IMR-90 (cell line): ENCODE data around the gene CCP110. TPM values are rescaled to one million over a fixed set of nuclear protein-coding genes. Genes with fewer than 3 reads are reported as not detected.

Source experiments
- ATAC-seq: fragments of 200-7000 bp; cut with Tn5 transposase; 2 replicates; pipeline ENCODE4 v1.9.1; 2020; ENCODE audit warnings: low read depth, mild to moderate bottlenecking, moderate library complexity
- BruUV-seq: library from RNA; stranded (reverse); fragments of 400-500 nt; replicated peaks from 2 replicates; lab custom pipeline; 2021; lab: Mats Ljungman, UMichigan
- CTCF ChIA-PET: fragments of 300-600 bp; formaldehyde crosslinking; extraction: SDS; loops from one replicate; lab custom pipeline; 2021; ENCODE audit warnings: antibody characterized with exemption; lab: Yijun Ruan, JAX
- POLR2A ChIA-PET: fragments of 300-600 bp; sonication (Branson Sonifier 250); formaldehyde crosslinking; loops from one replicate; lab custom pipeline; 2022; ENCODE audit warnings: antibody characterized with exemption; ENCODE audit not compliant: unreplicated experiment; lab: Charles Lee
- DNase-seq: peaks from one replicate; pipeline ENCODE4 v3.0.0; 2013
- H2AFZ ChIP-seq: replicated peaks from 2 replicates; pipeline ENCODE3; 2013; ENCODE audit warnings: low read length, mild to moderate bottlenecking; ENCODE audit not compliant: poor library complexity
- H2AK5ac ChIP-seq: 2 replicates; pipeline ENCODE4 v1.6.1; 2013; ENCODE audit warnings: low read depth, low read length, inconsistent platforms
- H2AK9ac ChIP-seq: replicated peaks from 2 replicates; pipeline ENCODE3; 2013; ENCODE audit warnings: mild to moderate bottlenecking, low read depth, low read length, moderate library complexity; ENCODE audit not compliant: poor library complexity
- H2BK120ac ChIP-seq: 2 replicates; pipeline ENCODE4 v1.6.1; 2013; ENCODE audit warnings: low read depth, low read length, inconsistent platforms
- H2BK15ac ChIP-seq: 3 replicates; pipeline ENCODE4 v1.6.1; 2013; ENCODE audit warnings: low read depth, low read length, inconsistent platforms
- H2BK20ac ChIP-seq: 2 replicates; pipeline ENCODE4 v1.6.1; 2013; ENCODE audit warnings: low read depth, mild to moderate bottlenecking, inconsistent platforms, low read length, moderate library complexity
- H2BK5ac ChIP-seq: 2 replicates; pipeline ENCODE4 v1.6.1; 2013; ENCODE audit warnings: mild to moderate bottlenecking, low read depth, low read length, inconsistent platforms; ENCODE audit not compliant: poor library complexity, severe bottlenecking
- H3K14ac ChIP-seq: replicated peaks from 2 replicates; pipeline ENCODE4 v1.6.1; 2013; ENCODE audit warnings: low read depth, low read length, inconsistent platforms
- H3K18ac ChIP-seq: 2 replicates; pipeline ENCODE4 v1.6.1; 2013; ENCODE audit warnings: low read depth, low read length, control low read depth
- H3K23ac ChIP-seq: 2 replicates; pipeline ENCODE4 v1.6.1; 2013; ENCODE audit warnings: low read depth, low read length, inconsistent platforms
- H3K27ac ChIP-seq: 2 replicates; pipeline ENCODE4 v1.5.1; 2013; ENCODE audit warnings: mild to moderate bottlenecking, control low read depth, low read length; ENCODE audit not compliant: insufficient read depth
- H3K27me3 ChIP-seq: 2 replicates; pipeline ENCODE4 v1.6.1; 2013; ENCODE audit warnings: low read length; ENCODE audit not compliant: control insufficient read depth, insufficient read depth
- H3K36me3 ChIP-seq: 2 replicates; pipeline ENCODE4 v1.6.1; 2013; ENCODE audit warnings: low read length, mixed read lengths; ENCODE audit not compliant: control insufficient read depth, insufficient read depth
- H3K4ac ChIP-seq: 2 replicates; pipeline ENCODE4 v1.6.1; 2013; ENCODE audit warnings: low read depth, low read length, inconsistent platforms
- H3K4me1 ChIP-seq: 2 replicates; pipeline ENCODE4 v1.6.1; 2013; ENCODE audit warnings: low read length, mixed read lengths; ENCODE audit not compliant: control insufficient read depth, insufficient read depth
- H3K4me2 ChIP-seq: 2 replicates; pipeline ENCODE4 v1.6.1; 2013; ENCODE audit warnings: low read depth, mild to moderate bottlenecking, control low read depth, low read length, moderate library complexity
- H3K4me3 ChIP-seq: 2 replicates; pipeline ENCODE4 v1.5.1; 2013; ENCODE audit warnings: low read depth, mild to moderate bottlenecking, control low read depth, low read length, moderate library complexity; ENCODE audit not compliant: insufficient read depth
- H3K56ac ChIP-seq: 2 replicates; pipeline ENCODE4 v1.6.1; 2013; ENCODE audit warnings: low read length, inconsistent platforms; ENCODE audit not compliant: insufficient read depth; ENCODE audit errors: extremely low read depth
- H3K79me1 ChIP-seq, 2 experiments: 2 replicates each; pipeline ENCODE4 v1.6.1; 2013; ENCODE audit warnings: low read length in 2 of 2, inconsistent platforms in 1 of 2, low read depth in 1 of 2
- H3K9ac ChIP-seq: 2 replicates; pipeline ENCODE4 v1.6.1; 2013; ENCODE audit warnings: low read depth, low read length, control low read depth
- H3K9me1 ChIP-seq: 2 replicates; pipeline ENCODE4 v1.6.1; 2013; ENCODE audit warnings: low read length, inconsistent platforms; ENCODE audit not compliant: insufficient read depth
- H3K9me3 ChIP-seq: 2 replicates; pipeline ENCODE4 v1.6.1; 2013; ENCODE audit warnings: low read length; ENCODE audit not compliant: control insufficient read depth, insufficient read depth
- H4K20me1 ChIP-seq: 2 replicates; pipeline ENCODE4 v1.6.1; 2013; ENCODE audit warnings: low read length, inconsistent platforms; ENCODE audit not compliant: insufficient read depth
- H4K5ac ChIP-seq: 2 replicates; pipeline ENCODE4 v1.6.1; 2013; ENCODE audit warnings: mild to moderate bottlenecking, low read depth, low read length, control low read depth
- H4K8ac ChIP-seq, 2 experiments: 2 replicates each; pipeline ENCODE4 v1.6.1; 2013; ENCODE audit warnings: low read depth in 2 of 2, low read length in 2 of 2, control low read depth in 1 of 2, inconsistent platforms in 1 of 2
- H4K91ac ChIP-seq: 2 replicates; pipeline ENCODE4 v1.6.1; 2013; ENCODE audit warnings: low read depth, low read length, inconsistent platforms; ENCODE audit not compliant: insufficient read depth
- BHLHE40 ChIP-seq: fragments of 150-350 bp; IDR thresholded peaks from 2 replicates; pipeline ENCODE4 v1.6.1; 2016; ENCODE audit warnings: mild to moderate bottlenecking, low read depth, low read length
- CEBPB ChIP-seq: IDR thresholded peaks from 2 replicates; pipeline ENCODE4 v1.6.1; 2012; ENCODE audit warnings: low read depth, low read length, improper control_type of control experiment
- CHD1 ChIP-seq: IDR thresholded peaks from 2 replicates; pipeline ENCODE4 v1.6.1; 2012; ENCODE audit warnings: low read depth, low read length, improper control_type of control experiment
- FOS ChIP-seq: fragments of 150-350 bp; IDR thresholded peaks from 2 replicates; pipeline ENCODE4 v1.6.1; 2016; ENCODE audit warnings: low read depth, low read length
- MAFK ChIP-seq: IDR thresholded peaks from 2 replicates; pipeline ENCODE4 v1.6.1; 2012; ENCODE audit warnings: low read depth, low read length, improper control_type of control experiment
- MAZ ChIP-seq: IDR thresholded peaks from 2 replicates; pipeline ENCODE4 v1.6.1; 2012; ENCODE audit warnings: low read depth, mild to moderate bottlenecking, low read length, improper control_type of control experiment, moderate library complexity, borderline replicate concordance
- MXI1 ChIP-seq: IDR thresholded peaks from 2 replicates; pipeline ENCODE4 v1.6.1; 2012; ENCODE audit warnings: low read depth, mild to moderate bottlenecking, low read length, moderate library complexity, borderline replicate concordance
- POLR2A ChIP-seq: IDR thresholded peaks from 2 replicates; pipeline ENCODE4 v1.6.1; 2012; ENCODE audit warnings: mild to moderate bottlenecking, low read depth, low read length
- RAD21 ChIP-seq: IDR thresholded peaks from 2 replicates; pipeline ENCODE4 v1.6.1; 2012; ENCODE audit warnings: low read length, improper control_type of control experiment
- RCOR1 ChIP-seq: IDR thresholded peaks from 2 replicates; pipeline ENCODE4 v1.6.1; 2012; ENCODE audit warnings: mild to moderate bottlenecking, low read length, improper control_type of control experiment; ENCODE audit not compliant: insufficient replicate concordance
- RFX5 ChIP-seq: IDR thresholded peaks from 2 replicates; pipeline ENCODE4 v1.8.0; 2012; ENCODE audit warnings: low read depth, mild to moderate bottlenecking, low read length, moderate library complexity
- SMC3 ChIP-seq: fragments of 150-350 bp; IDR thresholded peaks from 2 replicates; pipeline ENCODE4 v1.6.1; 2016; ENCODE audit warnings: low read depth, mild to moderate bottlenecking, antibody characterized with exemption, low read length, moderate library complexity
- dilution Hi-C: fragments of 300-500 bp; cut with HindIII; formaldehyde crosslinking; loops from one replicate; pipeline ENCODE4 v1.14.3; 2018; ENCODE audit warnings: low sequenced_read_pairs; ENCODE audit not compliant: unreplicated experiment
- in situ Hi-C: fragments of 300-500 bp; cut with MboI; formaldehyde crosslinking; loops from 3 replicates; pipeline ENCODE4 v1.14.3; 2019; ENCODE audit warnings: low sequenced_read_pairs, inconsistent platforms, mixed read lengths
- intact Hi-C: fragments of 100-400 bp; cut with micrococcal nuclease; formaldehyde crosslinking; loops from 2 replicates; pipeline ENCODE4 v1.10.0; 2022
- polyA plus RNA-seq, 3 experiments: library from polyadenylated mRNA; depleted of rRNA; stranded (reverse); fragments of >200 nt; gene quantifications; 2 replicates each; pipeline ENCODE4 v1.2.3, GENCODE V29; 2012; ENCODE audit warnings: low replicate concordance in 1 of 3
- total RNA-seq: library from RNA; depleted of rRNA; stranded (reverse); fragments of >200 nt; gene quantifications from 2 replicates; pipeline ENCODE4 v1.2.3, GENCODE V29; 2012
- TF ChIP-seq, protein P1 (sequence below): fragments of 150-350 bp; IDR thresholded peaks from 2 replicates; pipeline ENCODE4 v1.6.1; 2017; ENCODE audit warnings: mild to moderate bottlenecking, antibody characterized with exemption, low read length, low read depth
- TF ChIP-seq, protein P2 (sequence below): conservative IDR thresholded peaks from 2 replicates; pipeline ENCODE4 v1.5.1; 2012; ENCODE audit warnings: mild to moderate bottlenecking, low read depth, low read length, improper control_type of control experiment

The CCP110 gene
- total and polyA plus RNA-seq, 2 of the 4 experiments (the other 2 are of a cell fraction): 4.7 to 7.7 TPM

DNA sequence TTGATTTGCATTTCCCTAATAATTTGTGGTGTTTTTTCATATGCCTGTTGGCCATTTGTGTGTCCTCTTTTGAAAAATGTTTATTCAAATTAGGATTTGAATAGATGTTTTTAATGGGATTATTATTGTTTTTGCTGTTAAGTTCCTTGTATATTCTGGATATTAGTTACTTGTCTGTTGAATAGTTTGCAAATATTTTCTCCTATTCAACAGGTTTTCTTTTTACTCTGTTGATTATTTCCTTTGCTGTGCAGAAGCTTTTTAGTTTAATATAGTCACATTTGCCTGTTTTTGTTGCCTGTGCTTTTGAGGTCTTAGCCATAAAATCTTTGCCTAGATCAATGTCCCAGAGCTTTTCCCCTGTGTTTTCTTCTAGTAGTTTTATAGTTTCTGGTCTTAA, 11.4 kb upstream of the CCP110 start:
- no peaks in the 10 kb centered on the region for H3K9me3 ChIP-seq
- TF ChIP-seq SMC3 (no peak), FOS (no peak), MAFK (no peak), RCOR1 (no peak), BHLHE40 (no peak), MAZ (no peak), POLR2A (no peak), CEBPB (no peak), MXI1 (no peak), CHD1 (no peak), RFX5 (no peak), RAD21 (no peak)
- TF ChIP-seq, protein P1, sequence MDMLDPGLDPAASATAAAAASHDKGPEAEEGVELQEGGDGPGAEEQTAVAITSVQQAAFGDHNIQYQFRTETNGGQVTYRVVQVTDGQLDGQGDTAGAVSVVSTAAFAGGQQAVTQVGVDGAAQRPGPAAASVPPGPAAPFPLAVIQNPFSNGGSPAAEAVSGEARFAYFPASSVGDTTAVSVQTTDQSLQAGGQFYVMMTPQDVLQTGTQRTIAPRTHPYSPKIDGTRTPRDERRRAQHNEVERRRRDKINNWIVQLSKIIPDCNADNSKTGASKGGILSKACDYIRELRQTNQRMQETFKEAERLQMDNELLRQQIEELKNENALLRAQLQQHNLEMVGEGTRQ: no peak
- TF ChIP-seq, protein P2, sequence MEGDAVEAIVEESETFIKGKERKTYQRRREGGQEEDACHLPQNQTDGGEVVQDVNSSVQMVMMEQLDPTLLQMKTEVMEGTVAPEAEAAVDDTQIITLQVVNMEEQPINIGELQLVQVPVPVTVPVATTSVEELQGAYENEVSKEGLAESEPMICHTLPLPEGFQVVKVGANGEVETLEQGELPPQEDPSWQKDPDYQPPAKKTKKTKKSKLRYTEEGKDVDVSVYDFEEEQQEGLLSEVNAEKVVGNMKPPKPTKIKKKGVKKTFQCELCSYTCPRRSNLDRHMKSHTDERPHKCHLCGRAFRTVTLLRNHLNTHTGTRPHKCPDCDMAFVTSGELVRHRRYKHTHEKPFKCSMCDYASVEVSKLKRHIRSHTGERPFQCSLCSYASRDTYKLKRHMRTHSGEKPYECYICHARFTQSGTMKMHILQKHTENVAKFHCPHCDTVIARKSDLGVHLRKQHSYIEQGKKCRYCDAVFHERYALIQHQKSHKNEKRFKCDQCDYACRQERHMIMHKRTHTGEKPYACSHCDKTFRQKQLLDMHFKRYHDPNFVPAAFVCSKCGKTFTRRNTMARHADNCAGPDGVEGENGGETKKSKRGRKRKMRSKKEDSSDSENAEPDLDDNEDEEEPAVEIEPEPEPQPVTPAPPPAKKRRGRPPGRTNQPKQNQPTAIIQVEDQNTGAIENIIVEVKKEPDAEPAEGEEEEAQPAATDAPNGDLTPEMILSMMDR: no peak
- ChIA-PET CTCF (no interaction called here), POLR2A (no interaction called here)
- dilution Hi-C loops (no loop called here), in situ Hi-C loops (no loop called here), intact Hi-C loops (no loop called here)
- no peak overlapping the region for H2BK120ac ChIP-seq
- H4K91ac ChIP-seq: no peak overlapping the region
- no peak overlapping the region for H3K4ac ChIP-seq
- H3K23ac ChIP-seq: no peak overlapping the region
- DNase-seq (no peak), ATAC-seq (no peak)
- BruUV-seq: no TSS peak
- H3K14ac ChIP-seq: no peak overlapping the region
- H4K20me1 ChIP-seq: no peaks in the 10 kb centered on the region
- H3K79me1 ChIP-seq: peaks cover 14 to 16% of the 10 kb centered on the region in 2 experiments; a peak in 3 of 4 replicates
- H2BK5ac ChIP-seq: no peak overlapping the region
- no peak overlapping the region for H3K18ac ChIP-seq
- no peak overlapping the region for H2BK20ac ChIP-seq
- no peak overlapping the region for H2BK15ac ChIP-seq
- no peaks in the 10 kb centered on the region for H3K9me1 ChIP-seq
- H4K5ac ChIP-seq: no peak overlapping the region
- 0 out of 2 replicates have a peak, but pooled peaks cover 3% of the 10 kb centered on the region for H3K4me1 ChIP-seq
- no peak overlapping the region for H3K4me3 ChIP-seq
- no peak overlapping the region for H3K27ac ChIP-seq
- no peak overlapping the region for H3K4me2 ChIP-seq
- H2AK9ac ChIP-seq: no peak overlapping the region
- no peak overlapping the region for H3K56ac ChIP-seq
- no peak overlapping the region for H2AFZ ChIP-seq
- no peak overlapping the region for H4K8ac ChIP-seq
- peaks cover 8% of the 10 kb centered on the region; the same call in 1 of the 2 replicates for H3K36me3 ChIP-seq
- H3K9ac ChIP-seq: no peak overlapping the region
- no peaks in the 10 kb centered on the region for H3K27me3 ChIP-seq
- H2AK5ac ChIP-seq: no peak overlapping the region
